ENCODE data around the gene SNX10.

GRCh38 chr7:26331113-26331512 lies 39.5 kb downstream of the SNX10 start:
- TF ChIP-seq, protein P1, sequence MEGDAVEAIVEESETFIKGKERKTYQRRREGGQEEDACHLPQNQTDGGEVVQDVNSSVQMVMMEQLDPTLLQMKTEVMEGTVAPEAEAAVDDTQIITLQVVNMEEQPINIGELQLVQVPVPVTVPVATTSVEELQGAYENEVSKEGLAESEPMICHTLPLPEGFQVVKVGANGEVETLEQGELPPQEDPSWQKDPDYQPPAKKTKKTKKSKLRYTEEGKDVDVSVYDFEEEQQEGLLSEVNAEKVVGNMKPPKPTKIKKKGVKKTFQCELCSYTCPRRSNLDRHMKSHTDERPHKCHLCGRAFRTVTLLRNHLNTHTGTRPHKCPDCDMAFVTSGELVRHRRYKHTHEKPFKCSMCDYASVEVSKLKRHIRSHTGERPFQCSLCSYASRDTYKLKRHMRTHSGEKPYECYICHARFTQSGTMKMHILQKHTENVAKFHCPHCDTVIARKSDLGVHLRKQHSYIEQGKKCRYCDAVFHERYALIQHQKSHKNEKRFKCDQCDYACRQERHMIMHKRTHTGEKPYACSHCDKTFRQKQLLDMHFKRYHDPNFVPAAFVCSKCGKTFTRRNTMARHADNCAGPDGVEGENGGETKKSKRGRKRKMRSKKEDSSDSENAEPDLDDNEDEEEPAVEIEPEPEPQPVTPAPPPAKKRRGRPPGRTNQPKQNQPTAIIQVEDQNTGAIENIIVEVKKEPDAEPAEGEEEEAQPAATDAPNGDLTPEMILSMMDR (conservative IDR thresholded peaks at IDR 0.05) = no peak
- no peak for TF ChIP-seq EZH2 (IDR thresholded peaks at IDR 0.05; ENCODE audit: low read depth)

Data from PC-9 (cell line).